Fibroblast of skin of left biceps (primary cell): ENCODE results near the gene FCER1A.
"Not testable (repeated sequence)": the region's sequence is repeated elsewhere in the genome, so short reads cannot be mapped to it uniquely, and the experiment has no call there.

Experiments used
- DNase-seq, 2 experiments: peaks; one replicate each; pipeline ENCODE4 v3.0.0-alpha.2; 2013; ENCODE audit warnings: low read depth in 2 of 2

Gene FCER1A

DNA sequence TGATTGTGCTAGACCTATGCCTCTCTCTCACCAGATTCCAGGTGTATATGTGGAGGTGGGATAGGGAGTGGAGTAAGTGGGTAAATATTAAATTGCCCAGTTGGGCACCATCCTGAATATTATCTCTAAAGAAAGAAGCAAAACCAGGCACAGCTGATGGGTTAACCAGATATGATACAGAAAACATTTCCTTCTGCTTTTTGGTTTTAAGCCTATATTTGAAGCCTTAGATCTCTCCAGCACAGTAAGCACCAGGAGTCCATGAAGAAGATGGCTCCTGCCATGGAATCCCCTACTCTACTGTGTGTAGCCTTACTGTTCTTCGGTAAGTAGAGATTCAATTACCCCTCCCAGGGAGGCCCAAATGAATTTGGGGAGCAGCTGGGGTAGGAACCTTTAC, at the start of gene FCER1A:
TSS of gene FCER1A (plus strand) at position 242 of the 400 bp plus-strand sequence. CDS start at position 271, 29 bp downstream.
- DNase-seq: no peak

DNA sequence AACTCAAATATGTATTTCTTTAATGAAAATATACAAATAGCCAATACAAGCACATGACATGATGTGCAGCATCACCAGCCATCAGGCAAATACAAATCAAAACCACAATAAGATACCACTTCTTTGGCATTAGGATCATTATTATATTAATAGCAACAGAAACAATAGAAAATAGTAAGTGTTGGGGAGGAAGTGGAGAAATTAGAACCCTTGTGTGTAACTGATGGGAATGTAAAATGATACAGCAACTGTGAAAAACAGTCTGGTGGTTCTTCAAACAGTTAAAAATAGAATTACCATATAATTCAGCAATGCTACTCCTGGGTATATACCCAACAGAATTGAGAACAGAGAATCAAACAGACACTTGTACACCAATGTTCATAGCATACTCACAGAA, 40.8 kb upstream of the FCER1A start:
- no peak for DNase-seq

DNA sequence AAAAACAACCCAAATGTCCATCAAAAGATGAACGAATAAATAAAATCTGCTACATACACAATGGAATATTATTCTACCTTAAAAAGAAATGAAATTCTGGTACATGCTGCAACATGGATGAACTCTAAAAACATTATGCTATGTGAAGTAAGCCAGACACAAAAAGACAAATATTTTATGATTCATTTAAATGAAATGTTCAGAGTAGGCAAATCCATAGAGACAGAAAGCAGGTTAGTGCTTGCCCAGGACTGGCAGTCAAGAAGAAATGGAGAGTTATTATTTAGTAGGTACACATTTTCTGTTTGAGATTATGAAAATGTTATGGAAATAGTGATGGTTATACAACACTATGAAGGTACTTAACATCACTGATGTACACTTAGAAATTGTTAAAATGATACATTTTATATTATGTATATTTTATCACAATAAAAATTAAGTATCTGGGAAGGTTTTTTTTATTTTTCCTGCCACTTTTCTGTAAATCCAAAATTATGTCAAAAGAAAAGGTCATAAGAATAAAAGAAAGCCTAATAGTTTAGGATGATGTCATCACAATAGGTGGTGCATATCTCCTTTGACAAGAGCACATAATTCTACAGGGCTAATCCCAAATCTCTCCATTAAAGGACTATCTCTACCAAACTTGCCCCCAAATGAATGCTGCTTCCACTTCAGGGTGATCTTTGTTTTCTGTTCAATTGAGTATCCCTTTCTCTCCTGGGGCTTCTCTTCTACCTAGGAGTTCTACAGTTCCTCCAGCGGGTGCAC, 40.2 kb upstream of the FCER1A start:
- no peak for DNase-seq

DNA sequence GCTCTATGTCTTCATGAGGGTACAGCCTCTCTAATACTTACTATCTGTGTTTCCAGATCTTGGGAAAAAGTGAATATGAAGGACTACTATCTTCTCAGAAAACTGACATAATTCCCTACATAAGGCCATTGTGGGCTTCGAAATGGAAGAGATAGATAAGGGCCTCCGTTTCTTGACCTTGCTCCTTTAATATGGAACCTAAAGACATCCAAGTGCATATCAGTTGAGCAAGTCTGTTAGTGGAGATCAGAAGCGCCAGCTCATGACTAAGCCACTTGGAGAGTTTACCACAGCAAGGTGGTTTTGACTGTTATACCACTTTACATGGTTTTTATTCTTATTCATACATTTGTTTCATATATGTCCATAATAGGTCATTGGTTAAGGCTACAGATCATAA, 35.3 kb upstream of the FCER1A start:
- DNase-seq: no peak

DNA sequence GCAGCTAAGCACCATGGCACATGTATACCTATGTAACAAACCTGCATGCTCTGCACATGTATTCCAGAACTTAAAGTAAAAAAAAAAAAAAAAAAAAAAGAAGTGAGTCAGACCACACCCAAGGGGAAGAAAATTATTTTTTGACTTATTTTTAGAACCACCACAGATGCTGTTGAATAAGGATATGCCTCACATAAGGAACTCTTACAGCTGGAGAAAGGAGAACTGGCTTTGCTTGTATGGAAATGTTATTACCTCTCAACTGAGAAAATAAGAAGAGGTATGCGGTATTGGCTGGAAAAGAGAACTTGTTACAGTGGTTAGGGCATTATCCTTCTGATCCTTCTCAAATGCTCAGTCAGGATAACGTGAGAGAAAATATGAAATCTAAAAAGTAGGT, 27.5 kb upstream of the FCER1A start:
- no peak for DNase-seq

DNA sequence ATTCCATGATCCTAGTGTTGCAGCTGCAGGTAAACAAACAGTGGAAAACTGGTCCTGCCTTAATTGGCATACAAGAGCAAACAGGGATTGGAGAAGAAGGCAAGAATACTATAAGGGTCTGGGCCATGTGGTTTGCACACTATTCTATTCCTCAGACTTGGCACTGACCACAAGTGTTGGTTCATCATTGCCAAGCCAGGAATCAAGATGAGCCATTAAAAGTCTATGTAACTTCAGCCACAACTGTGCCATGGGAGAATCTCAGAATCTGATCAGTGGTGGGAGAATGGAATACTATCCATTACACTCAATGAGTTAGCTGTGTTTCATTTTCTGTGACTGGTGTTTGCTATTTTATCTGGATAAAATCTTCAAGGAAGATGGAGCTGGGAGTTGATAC, 26.2 kb upstream of the FCER1A start:
- no peak for DNase-seq

DNA sequence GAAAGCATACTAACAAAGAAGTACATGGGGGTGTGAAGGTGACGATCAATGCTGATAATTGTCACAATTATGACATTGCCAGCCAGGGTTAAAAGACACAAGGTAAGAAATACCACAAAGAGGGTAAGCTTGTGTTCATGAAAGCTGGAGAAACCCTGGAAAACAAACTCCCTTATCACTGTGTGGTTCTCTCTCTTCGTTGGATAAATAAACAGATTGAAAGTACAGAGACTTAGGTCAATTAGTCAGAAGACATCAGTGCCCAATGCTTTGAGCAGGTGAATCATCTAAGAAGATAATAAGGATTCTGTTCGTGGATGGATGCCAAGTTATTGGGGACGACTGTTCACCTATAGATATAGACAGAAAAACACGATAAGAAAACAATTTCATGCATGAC, 22.4 kb upstream of the FCER1A start:
- DNase-seq: no peak

DNA sequence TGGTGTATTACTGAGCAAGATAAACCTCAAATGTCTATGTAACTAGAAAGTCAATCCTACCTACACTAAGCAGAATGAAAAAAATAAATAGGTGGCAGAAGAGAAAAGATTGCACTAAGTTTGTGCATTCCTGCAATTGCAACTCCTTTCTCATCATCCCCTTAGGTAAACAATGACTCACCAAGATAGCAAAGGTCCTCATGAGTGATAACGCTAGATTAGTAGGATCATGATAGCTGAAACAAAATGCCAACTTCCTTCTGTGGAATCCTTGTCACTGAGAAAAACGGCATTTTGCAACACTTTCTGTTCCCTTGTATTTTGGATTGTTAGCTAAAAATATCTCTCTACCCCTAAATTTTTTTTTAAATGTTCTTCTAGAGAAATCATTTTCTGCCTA, 20.0 kb upstream of the FCER1A start:
- DNase-seq: no peak

DNA sequence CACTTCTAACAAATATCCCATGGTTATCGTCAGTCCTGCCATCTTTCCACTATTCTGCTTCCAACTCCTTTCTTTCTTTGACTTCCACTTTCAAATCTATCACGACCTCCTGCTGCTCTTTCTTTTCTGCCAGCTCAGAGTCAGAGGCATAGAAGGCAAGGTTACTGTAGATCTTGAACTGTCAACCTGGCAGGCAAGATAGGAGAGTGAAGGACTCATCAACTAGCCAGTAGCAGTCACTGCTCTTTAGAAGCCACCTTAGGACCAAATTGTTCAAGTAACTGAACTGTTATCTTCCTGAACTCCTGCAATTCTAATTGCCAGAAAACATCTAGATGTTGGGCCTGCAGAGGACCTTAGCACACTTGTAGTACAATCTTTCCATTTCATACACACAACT, 13.1 kb upstream of the FCER1A start:
- no peak for DNase-seq

DNA sequence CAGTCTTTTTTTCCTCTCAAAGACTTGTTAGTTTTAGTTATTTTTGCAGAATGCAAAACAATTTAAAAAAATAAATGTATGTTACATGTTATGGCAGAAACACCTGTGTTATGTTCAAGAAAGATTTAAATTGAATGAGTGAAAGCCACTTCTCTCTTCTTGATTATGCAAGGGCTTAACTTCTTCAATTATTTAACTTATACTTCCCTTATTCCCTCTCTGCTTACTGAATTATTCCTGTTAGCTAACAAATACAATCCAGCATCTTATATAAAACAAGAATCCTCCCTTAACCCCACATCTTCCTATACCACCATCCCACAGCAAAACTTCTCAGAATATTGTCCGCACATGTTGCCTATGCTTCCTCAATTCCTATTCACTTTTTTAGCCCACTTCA, 10.7 kb upstream of the FCER1A start:
- no peak for DNase-seq

DNA sequence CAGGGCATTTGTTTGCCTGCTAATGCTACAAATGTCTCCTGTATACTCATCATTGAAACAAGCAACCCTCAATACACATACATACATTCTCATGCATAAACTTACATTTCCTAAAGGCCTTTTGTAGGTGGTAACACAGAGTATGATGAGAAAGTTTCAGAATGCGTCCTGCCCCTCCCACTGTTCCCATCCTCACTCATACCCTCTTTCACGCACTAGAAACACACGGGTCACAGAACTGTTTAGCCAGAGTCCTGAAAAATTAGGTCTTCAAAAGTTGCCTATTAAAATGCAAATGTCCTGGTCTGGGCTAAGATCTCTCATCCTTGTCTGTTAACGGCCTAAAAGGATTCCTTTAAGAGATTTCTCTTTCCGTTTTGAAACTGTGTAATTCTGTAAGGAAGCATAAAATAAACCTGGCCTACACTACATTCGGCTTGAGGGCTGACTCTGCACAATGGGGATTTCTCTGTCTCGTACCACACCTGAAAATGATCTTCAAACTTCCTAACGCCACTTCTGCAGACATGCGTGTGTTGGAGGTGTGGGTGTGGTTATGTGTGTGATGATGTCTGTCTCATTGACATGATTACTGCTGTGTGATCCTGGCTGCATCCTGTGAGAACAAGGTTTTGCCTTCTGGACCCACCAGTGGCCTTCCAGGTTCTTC, 5.3 kb upstream of the FCER1A start:
- DNase-seq: no peak

DNA sequence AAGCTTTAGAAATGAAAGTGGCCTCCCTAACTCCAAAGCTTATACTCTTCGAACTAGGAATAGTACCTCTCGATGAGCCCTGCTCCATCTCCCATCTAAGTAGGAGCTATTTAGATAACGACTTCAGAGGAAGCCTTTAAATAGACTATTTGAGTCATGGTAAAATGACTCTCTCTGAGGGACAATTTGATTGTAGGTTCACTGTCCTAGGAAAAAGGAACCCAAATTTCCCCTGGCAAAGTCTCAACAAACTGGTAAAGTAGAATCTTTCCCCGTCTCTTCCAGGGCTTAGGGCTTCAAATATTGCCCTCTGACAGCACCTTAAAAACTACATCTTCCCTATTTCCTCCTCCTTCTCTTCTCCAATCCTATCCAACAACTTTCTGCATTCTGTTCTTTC, 2.0 kb upstream of the FCER1A start:
- DNase-seq: no peak

DNA sequence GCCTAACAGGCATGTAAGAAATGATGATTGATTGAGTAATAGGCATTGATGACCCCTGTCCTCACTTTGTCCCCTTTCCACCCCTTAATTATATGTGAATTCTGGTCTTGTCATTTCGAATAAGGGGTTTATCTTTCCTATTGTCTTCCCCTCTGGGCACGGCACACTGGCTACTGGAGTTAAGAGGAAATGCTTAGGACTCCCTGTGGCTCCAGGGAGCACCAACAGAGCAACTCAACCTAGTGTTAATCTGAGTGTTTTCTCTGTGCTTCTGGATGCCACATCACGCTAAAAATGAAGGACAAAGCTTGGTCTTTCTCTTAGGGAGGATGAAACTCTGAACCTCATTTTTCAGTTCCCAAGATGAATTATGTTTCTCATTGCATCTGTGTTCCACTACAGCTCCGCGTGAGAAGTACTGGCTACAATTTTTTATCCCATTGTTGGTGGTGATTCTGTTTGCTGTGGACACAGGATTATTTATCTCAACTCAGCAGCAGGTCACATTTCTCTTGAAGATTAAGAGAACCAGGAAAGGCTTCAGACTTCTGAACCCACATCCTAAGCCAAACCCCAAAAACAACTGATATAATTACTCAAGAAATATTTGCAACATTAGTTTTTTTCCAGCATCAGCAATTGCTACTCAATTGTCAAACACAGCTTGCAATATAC, 5.3 kb downstream of the FCER1A start:
- DNase-seq: no peak

DNA sequence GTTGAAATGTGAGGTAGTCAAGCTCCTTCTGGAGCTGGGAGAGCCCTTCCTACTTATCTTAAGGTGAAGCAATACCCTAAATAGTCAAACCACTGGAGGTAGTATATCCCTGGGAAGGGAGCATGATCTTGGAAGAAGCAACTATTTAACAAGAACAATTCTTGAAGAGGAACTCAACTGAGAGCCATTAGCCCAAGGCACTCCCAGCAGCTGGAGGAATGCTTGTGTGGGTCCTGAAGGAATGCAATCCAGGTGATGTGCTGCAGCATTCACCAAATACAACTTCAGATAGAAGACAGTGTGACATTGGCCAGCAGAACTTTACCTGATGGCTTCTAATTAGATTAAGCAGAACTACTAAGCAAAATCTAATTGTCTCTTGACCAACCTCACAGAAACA, 9.5 kb downstream of the FCER1A start:
- no peak for DNase-seq

DNA sequence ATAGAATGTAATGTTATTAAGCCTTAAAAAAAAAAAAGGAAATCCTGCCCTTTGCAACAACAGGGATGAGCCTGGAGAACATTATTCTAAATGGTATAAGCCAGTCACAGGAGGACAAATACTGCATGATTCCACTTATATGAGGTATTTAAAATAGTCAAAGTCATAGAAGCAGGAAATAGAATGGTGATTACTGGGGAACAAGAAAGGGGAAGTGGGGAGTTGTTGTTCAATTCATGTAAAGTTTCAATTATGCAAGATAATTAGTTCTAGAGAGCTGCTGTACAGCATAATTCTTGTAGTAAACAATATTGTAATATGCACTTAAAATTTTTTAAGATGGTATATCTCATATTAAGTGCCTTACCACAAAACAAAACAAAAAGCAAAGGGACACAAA, 13.2 kb downstream of the FCER1A start:
- no peak for DNase-seq

DNA sequence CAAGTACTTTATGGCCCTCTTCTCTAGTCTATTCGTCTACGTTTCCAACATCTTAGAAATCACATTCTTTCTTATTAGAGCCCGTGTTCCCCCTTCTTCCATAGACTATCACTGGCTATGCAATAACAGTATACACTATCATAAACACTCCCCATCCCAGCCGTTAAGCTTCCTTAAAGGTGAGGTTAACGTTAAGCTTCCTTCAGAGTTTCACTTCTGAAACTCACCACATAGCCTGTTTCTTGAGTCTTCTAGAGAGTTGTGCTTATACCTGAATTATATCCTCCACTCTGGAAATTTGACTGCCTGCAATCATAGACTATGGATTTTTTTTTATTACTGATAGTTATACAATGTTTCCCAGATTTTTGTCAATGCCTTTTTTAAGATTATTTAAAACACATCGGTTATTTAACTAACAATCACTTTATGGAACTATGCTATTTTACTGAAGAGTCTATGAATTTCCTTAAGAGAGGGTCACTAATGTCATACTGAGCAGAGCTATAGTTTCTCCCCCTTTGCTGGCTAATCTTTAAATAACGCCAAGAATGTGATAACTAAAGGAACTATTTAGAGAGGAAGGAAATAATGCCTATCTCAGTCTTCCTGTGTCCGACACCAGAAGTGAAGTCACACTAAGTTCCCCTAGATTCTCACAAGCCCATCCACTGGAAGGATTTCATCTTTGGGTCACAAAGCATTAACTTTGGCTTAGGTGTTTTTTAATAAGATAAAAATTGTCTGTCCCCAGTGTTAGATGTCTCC, 16.8 kb downstream of the FCER1A start:
- no peak for DNase-seq

DNA sequence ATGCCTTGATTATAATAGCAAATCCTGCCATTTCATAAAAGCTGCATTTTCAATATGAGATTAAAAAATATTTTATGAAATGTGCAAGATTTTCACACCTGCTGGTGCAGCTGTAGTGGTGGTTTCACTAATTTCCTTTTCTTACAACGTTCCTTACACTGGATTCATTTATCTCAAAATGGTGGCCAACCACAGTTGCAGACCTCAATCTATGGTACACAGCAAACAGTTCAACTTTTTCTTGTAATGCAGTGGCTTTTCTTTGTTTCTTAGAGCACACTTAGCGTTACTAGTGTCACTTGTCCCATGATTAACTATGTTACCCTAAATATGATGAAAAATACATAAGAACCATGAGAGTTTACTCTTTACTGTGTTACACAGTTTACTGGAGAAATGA, 32.7 kb downstream of the FCER1A start:
- no peak for DNase-seq

DNA sequence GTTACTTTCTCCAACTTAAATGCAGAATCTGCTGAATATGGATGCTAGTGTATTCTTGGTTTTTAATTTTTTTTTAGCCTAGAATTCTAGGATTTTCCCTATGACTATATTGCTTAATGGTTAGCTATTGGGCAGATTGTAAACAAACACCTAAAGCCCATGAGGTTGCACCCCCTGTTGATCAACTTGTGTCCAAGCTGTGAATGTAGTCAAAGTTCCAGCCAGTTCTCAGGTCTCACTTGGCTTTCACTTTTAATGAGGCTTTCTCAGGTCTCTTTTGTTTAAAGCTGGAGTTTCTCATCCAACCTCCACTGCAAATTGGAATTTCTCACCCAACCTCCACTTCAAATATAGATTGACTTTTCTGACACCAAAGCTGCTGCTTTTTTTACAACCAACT, 35.9 kb downstream of the FCER1A start:
- no peak for DNase-seq

DNA sequence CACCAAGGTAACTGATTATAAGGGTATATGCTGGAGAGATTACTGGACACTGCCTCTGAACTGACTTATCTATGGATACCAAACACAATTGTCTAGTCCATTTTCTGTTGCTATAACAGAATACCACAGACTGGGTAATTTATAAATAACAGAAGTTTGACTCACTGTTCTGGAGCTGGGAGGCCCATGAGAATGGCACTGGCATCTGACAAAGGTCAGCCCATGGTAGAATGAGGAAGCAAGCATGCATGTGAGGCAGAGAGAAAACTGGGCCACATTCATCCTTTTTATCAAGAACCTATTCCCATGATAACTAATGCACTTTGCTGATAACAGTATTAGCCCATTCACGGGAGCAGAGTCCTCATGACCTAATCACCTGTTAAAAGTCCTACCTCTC, 37.4 kb downstream of the FCER1A start:
- DNase-seq: no peak

DNA sequence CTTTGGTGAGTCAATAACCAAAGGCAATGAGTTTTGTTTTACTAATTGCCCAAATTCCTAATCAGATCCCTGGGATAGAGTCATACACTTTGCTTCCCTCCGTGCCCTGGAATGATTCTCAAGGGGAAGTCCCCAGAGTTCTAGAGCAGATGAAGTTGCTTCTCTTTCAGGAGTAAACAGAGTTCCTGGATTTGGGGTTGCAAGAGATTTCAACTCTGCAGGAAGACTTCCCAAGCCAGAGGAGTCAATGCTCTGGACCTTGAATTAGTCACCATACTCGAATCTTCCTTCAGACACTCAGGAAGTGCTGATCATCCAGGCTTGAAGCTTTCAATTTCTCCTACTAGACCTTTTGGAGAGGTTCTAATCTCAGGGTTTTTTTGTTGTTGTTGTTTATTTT, 39.6 kb downstream of the FCER1A start:
- no peak for DNase-seq

DNA sequence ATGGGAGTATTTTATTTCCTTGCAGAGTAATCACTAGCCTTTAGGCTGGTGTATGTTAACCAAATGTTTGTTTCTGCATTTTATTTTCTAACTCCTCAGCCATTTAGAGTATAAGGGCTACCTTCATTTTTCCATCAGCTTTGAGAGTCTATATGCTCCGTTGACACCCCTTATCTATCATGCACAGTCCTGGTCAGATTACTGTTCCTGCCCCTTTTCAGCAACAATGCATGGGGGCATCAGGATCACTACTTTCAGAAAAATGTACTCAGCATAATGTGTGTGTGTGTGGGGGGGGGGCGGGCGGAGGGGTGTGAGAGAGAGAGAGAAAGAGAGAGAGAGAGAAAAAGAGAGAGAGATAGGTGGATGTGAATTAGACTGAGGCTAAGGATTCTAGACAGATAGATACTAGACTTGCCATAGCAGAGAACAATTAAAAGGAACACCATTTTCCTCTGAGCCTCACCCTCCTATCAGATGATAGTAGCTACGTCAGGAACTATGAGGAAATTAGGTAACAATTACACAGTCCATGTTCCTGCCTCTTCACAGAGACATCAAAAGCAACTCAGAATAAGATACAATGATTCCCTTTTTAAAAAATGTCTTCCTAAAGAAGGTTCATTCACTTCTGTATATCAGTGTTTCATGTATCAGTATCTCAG, 40.8 kb downstream of the FCER1A start:
- DNase-seq: no peak

DNA sequence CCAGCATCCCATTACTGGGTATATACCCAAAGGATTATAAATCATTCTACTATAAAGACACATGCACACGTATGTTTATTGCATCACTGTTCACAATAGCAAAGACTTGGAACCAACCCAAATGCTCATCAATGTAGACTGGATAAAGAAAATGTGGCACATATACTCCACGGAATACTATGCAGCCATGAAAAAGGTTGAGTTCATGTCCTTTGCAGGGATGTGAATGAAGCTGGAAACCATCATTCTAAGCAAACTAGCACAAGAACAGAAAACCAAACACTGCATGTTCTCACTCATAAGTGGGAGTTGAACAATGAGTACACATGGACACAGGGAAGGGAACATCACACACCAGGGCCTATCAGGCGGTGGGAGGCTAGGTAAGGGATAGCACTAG, 47.2 kb downstream of the FCER1A start:
- not testable (repeated sequence) for DNase-seq
